GM23338 (cell line): ENCODE data around the gene CHAD. TPM values are rescaled to one million over a fixed set of nuclear protein-coding genes. Genes with fewer than 3 reads are reported as not detected.

Source experiments
- ATAC-seq: fragments of 200-7000 bp; cut with Tn5 transposase; 3 replicates; pipeline ENCODE4 v1.9.1; 2020
- DNase-seq: peaks from one replicate; pipeline ENCODE4 v3.0.0-alpha.2; 2015; ENCODE audit warnings: low spot score
- H2AFZ ChIP-seq: fragments of 200-600 bp; sonication (generic); 2 replicates; pipeline ENCODE4 v1.8.0; 2016; ENCODE audit warnings: antibody characterized with exemption, mild to moderate bottlenecking, moderate library complexity
- H3F3A ChIP-seq: fragments of 200-600 bp; sonication (generic); replicated peaks from 2 replicates; pipeline ENCODE4 v1.8.0; 2017; ENCODE audit warnings: antibody characterized with exemption, mixed run types, low read depth
- H3K27ac ChIP-seq: fragments of 200-600 bp; sonication (generic); 2 replicates; pipeline ENCODE4 v1.6.1; 2016; ENCODE audit warnings: low read depth
- H3K27me3 ChIP-seq: fragments of 200-600 bp; sonication (generic); 2 replicates; pipeline ENCODE4 v1.8.0; 2016; ENCODE audit warnings: mild to moderate bottlenecking, mixed run types, moderate library complexity; ENCODE audit not compliant: insufficient read depth
- H3K36me3 ChIP-seq: fragments of 200-600 bp; sonication (generic); 2 replicates; pipeline ENCODE4 v1.8.0; 2016; ENCODE audit warnings: mild to moderate bottlenecking; ENCODE audit not compliant: insufficient read depth
- H3K4me1 ChIP-seq: fragments of 200-600 bp; sonication (generic); 2 replicates; pipeline ENCODE4 v1.8.0; 2016; ENCODE audit warnings: mild to moderate bottlenecking, moderate library complexity; ENCODE audit not compliant: insufficient read depth
- H3K4me2 ChIP-seq: fragments of 200-600 bp; sonication (generic); 2 replicates; pipeline ENCODE4 v1.7.1; 2017; ENCODE audit warnings: mixed run types
- H3K4me3 ChIP-seq: fragments of 200-600 bp; sonication (generic); 2 replicates; pipeline ENCODE4 v1.6.1; 2016; ENCODE audit warnings: mixed run types
- H3K79me2 ChIP-seq: fragments of 200-600 bp; sonication (generic); replicated peaks from 2 replicates; pipeline ENCODE4 v1.8.0; 2017; ENCODE audit warnings: mild to moderate bottlenecking; ENCODE audit not compliant: insufficient read depth
- H3K9me2 ChIP-seq: fragments of 200-600 bp; sonication (generic); 2 replicates; pipeline ENCODE4 v1.8.0; 2017; ENCODE audit not compliant: insufficient read depth
- H4K20me1 ChIP-seq: fragments of 200-600 bp; sonication (generic); replicated peaks from 2 replicates; pipeline ENCODE4 v1.8.0; 2017; ENCODE audit warnings: mild to moderate bottlenecking; ENCODE audit not compliant: insufficient read depth
- H3K27ac Mint-ChIP-seq: 2 replicates; pipeline ENCODE4 v1.8.0; 2020; ENCODE audit warnings: inconsistent platforms, mild to moderate bottlenecking, moderate library complexity, mixed read lengths
- H3K27me3 Mint-ChIP-seq: 3 replicates; pipeline ENCODE4 v1.8.0; 2022; ENCODE audit warnings: low read depth, mild to moderate bottlenecking, moderate library complexity, mixed read lengths, inconsistent platforms; ENCODE audit not compliant: insufficient read depth, poor library complexity
- H3K36me3 Mint-ChIP-seq: 3 replicates; pipeline ENCODE4 v1.8.0; 2021; ENCODE audit warnings: low read depth, mild to moderate bottlenecking, inconsistent platforms, moderate library complexity, mixed read lengths
- H3K4me1 Mint-ChIP-seq: 3 replicates; pipeline ENCODE4 v1.8.0; 2020; ENCODE audit warnings: mild to moderate bottlenecking, inconsistent platforms, mixed read lengths
- H3K4me3 Mint-ChIP-seq: 3 replicates; pipeline ENCODE4 v1.8.0; 2021; ENCODE audit warnings: moderate library complexity, mild to moderate bottlenecking, inconsistent platforms, mixed read lengths
- H3K9me3 Mint-ChIP-seq: 3 replicates; pipeline ENCODE4 v1.8.0; 2020; ENCODE audit warnings: moderate library complexity, mild to moderate bottlenecking, inconsistent platforms, mixed read lengths
- CREB1 ChIP-seq: fragments of 250-450 bp; sonication (Bioruptor Pico); IDR thresholded peaks from 2 replicates; pipeline ENCODE4 v1.5.0; 2020; ENCODE audit warnings: low read depth, mild to moderate bottlenecking, moderate library complexity
- EZH2 ChIP-seq: fragments of 200-600 bp; sonication (generic); IDR thresholded peaks from one replicate; pipeline ENCODE4 v1.8.0; 2017; ENCODE audit warnings: antibody characterized with exemption, mild to moderate bottlenecking, low read depth; ENCODE audit not compliant: unreplicated experiment
- EZH2phosphoT487 ChIP-seq: fragments of 200-600 bp; sonication (generic); IDR thresholded peaks from one replicate; pipeline ENCODE4 v1.8.1; 2018; ENCODE audit warnings: antibody characterized with exemption; ENCODE audit not compliant: unreplicated experiment
- JUNB ChIP-seq: IDR thresholded peaks from one replicate; pipeline ENCODE4 v1.6.1; 2016; ENCODE audit warnings: antibody characterized with exemption; ENCODE audit not compliant: unreplicated experiment
- NANOG ChIP-seq: IDR thresholded peaks from 2 replicates; pipeline ENCODE4 v1.6.1; 2016; ENCODE audit warnings: antibody characterized with exemption, borderline replicate concordance
- POLR2AphosphoS5 ChIP-seq: IDR thresholded peaks from 2 replicates; pipeline ENCODE4 v1.6.1; 2016; ENCODE audit warnings: antibody characterized with exemption, low read depth
- STAT1 ChIP-seq: IDR thresholded peaks from one replicate; pipeline ENCODE4 v1.6.1; 2016; ENCODE audit warnings: antibody characterized with exemption; ENCODE audit not compliant: unreplicated experiment
- ZNF114 ChIP-seq: fragments of 250-450 bp; sonication (Bioruptor Pico); IDR thresholded peaks from 2 replicates; pipeline ENCODE4 v1.5.0; 2020; ENCODE audit warnings: mild to moderate bottlenecking, moderate library complexity
- ZNF331 ChIP-seq: fragments of 250-450 bp; sonication (Bioruptor Pico); IDR thresholded peaks from 2 replicates; pipeline ENCODE4 v1.5.0; 2020; ENCODE audit warnings: low read depth, mild to moderate bottlenecking, moderate library complexity
- polyA plus RNA-seq: library from polyadenylated mRNA; unstranded; fragments of >200 nt; fragmentation: Nextera tagmentation; extraction: Ambion mirVana; gene quantifications from 2 replicates; pipeline ENCODE4 v1.2.1, GENCODE V29; 2016
- total RNA-seq: library from RNA; depleted of rRNA; stranded (reverse); fragments of >200 nt; shearing (Covaris generic); gene quantifications from 2 replicates; pipeline ENCODE4 v1.2.3, GENCODE V29; 2014
- TF ChIP-seq, protein P1 (sequence below), 2 experiments: fragments of 200-600 bp in 1 of 2; sonication (generic) in 1 of 2; conservative IDR thresholded peaks; 2 replicates each; pipeline versions ENCODE4 v1.5.1 to v1.6.1; 2016 to 2017; ENCODE audit warnings: antibody characterized with exemption in 2 of 2, low read depth in 2 of 2, mild to moderate bottlenecking in 2 of 2, moderate library complexity in 1 of 2
- TF ChIP-seq, protein P2 (sequence below): fragments of 250-450 bp; sonication (Bioruptor Pico); IDR thresholded peaks from 2 replicates; pipeline ENCODE4 v1.5.0; 2020; ENCODE audit warnings: mild to moderate bottlenecking, moderate library complexity
- TF ChIP-seq, protein P3 (sequence below): IDR thresholded peaks from one replicate; pipeline ENCODE4 v1.6.1; 2018; ENCODE audit warnings: antibody characterized with exemption; ENCODE audit not compliant: unreplicated experiment
- TF ChIP-seq, protein P4 (sequence below): IDR thresholded peaks from 2 replicates; pipeline ENCODE4 v1.6.1; 2016; ENCODE audit warnings: antibody characterized with exemption

The CHAD gene
- total and polyA plus RNA-seq, 2 experiments from 2014 or later: 0.18 TPM; not detected in 1

DNA sequence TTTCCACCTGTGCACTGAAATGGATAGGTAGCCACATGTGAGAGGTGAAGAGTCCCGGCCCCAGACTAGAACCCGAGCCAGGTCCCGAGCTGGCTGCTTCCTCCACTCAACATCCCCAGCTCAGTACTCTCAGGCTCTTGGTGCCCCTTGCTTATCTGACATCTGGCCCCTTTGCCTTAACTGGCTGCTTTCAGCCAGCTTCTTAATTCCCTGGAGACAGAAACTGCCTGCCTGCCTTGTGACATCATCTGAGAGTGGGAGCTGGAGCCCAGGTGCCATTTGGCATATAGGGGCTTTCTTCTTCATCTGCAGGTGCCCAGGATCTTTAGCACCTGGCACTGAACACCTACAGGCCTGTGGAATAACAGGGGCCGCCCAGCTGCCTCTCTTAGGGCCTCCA lies 8.9 kb downstream of the CHAD start:
- H3K9me3 Mint-ChIP-seq: no peaks in the 10 kb centered on the region
- no peaks in the 10 kb centered on the region for H3K27me3 Mint-ChIP-seq
- H3K27ac Mint-ChIP-seq: no peak overlapping the region

More for the DNA sequence above, 8.9 kb downstream of the CHAD start:
- no peak overlapping the region for H3K4me3 Mint-ChIP-seq
- H3K4me1 ChIP-seq: no peaks in the 10 kb centered on the region
- H4K20me1 ChIP-seq: no peaks in the 10 kb centered on the region
- ATAC-seq (no peak), DNase-seq (no peak)
- H3K36me3 ChIP-seq: no peaks in the 10 kb centered on the region
- H3K36me3 Mint-ChIP-seq: no peaks in the 10 kb centered on the region
- no peaks in the 10 kb centered on the region for H3K9me2 ChIP-seq
- H2AFZ ChIP-seq: no peak overlapping the region
- H3F3A ChIP-seq: no peaks in the 10 kb centered on the region
- H3K4me2 ChIP-seq: no peak overlapping the region
- H3K4me3 ChIP-seq: no peak overlapping the region
- H3K4me1 Mint-ChIP-seq: no peaks in the 10 kb centered on the region
- no peaks in the 10 kb centered on the region for H3K79me2 ChIP-seq
- TF ChIP-seq, protein P1, sequence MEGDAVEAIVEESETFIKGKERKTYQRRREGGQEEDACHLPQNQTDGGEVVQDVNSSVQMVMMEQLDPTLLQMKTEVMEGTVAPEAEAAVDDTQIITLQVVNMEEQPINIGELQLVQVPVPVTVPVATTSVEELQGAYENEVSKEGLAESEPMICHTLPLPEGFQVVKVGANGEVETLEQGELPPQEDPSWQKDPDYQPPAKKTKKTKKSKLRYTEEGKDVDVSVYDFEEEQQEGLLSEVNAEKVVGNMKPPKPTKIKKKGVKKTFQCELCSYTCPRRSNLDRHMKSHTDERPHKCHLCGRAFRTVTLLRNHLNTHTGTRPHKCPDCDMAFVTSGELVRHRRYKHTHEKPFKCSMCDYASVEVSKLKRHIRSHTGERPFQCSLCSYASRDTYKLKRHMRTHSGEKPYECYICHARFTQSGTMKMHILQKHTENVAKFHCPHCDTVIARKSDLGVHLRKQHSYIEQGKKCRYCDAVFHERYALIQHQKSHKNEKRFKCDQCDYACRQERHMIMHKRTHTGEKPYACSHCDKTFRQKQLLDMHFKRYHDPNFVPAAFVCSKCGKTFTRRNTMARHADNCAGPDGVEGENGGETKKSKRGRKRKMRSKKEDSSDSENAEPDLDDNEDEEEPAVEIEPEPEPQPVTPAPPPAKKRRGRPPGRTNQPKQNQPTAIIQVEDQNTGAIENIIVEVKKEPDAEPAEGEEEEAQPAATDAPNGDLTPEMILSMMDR (conservative IDR thresholded peaks at IDR 0.05; ENCODE audit: low read depth in 2 of 2): no peak
- TF ChIP-seq CREB1 (CRISPR knock-in tag) (no peak), POLR2AphosphoS5 (no peak), ZNF331 (CRISPR knock-in tag) (no peak), STAT1 (no peak), JUNB (no peak), EZH2phosphoT487 (no peak), NANOG (no peak), ZNF114 (no peak), EZH2 (no peak)
- TF ChIP-seq, protein P2, sequence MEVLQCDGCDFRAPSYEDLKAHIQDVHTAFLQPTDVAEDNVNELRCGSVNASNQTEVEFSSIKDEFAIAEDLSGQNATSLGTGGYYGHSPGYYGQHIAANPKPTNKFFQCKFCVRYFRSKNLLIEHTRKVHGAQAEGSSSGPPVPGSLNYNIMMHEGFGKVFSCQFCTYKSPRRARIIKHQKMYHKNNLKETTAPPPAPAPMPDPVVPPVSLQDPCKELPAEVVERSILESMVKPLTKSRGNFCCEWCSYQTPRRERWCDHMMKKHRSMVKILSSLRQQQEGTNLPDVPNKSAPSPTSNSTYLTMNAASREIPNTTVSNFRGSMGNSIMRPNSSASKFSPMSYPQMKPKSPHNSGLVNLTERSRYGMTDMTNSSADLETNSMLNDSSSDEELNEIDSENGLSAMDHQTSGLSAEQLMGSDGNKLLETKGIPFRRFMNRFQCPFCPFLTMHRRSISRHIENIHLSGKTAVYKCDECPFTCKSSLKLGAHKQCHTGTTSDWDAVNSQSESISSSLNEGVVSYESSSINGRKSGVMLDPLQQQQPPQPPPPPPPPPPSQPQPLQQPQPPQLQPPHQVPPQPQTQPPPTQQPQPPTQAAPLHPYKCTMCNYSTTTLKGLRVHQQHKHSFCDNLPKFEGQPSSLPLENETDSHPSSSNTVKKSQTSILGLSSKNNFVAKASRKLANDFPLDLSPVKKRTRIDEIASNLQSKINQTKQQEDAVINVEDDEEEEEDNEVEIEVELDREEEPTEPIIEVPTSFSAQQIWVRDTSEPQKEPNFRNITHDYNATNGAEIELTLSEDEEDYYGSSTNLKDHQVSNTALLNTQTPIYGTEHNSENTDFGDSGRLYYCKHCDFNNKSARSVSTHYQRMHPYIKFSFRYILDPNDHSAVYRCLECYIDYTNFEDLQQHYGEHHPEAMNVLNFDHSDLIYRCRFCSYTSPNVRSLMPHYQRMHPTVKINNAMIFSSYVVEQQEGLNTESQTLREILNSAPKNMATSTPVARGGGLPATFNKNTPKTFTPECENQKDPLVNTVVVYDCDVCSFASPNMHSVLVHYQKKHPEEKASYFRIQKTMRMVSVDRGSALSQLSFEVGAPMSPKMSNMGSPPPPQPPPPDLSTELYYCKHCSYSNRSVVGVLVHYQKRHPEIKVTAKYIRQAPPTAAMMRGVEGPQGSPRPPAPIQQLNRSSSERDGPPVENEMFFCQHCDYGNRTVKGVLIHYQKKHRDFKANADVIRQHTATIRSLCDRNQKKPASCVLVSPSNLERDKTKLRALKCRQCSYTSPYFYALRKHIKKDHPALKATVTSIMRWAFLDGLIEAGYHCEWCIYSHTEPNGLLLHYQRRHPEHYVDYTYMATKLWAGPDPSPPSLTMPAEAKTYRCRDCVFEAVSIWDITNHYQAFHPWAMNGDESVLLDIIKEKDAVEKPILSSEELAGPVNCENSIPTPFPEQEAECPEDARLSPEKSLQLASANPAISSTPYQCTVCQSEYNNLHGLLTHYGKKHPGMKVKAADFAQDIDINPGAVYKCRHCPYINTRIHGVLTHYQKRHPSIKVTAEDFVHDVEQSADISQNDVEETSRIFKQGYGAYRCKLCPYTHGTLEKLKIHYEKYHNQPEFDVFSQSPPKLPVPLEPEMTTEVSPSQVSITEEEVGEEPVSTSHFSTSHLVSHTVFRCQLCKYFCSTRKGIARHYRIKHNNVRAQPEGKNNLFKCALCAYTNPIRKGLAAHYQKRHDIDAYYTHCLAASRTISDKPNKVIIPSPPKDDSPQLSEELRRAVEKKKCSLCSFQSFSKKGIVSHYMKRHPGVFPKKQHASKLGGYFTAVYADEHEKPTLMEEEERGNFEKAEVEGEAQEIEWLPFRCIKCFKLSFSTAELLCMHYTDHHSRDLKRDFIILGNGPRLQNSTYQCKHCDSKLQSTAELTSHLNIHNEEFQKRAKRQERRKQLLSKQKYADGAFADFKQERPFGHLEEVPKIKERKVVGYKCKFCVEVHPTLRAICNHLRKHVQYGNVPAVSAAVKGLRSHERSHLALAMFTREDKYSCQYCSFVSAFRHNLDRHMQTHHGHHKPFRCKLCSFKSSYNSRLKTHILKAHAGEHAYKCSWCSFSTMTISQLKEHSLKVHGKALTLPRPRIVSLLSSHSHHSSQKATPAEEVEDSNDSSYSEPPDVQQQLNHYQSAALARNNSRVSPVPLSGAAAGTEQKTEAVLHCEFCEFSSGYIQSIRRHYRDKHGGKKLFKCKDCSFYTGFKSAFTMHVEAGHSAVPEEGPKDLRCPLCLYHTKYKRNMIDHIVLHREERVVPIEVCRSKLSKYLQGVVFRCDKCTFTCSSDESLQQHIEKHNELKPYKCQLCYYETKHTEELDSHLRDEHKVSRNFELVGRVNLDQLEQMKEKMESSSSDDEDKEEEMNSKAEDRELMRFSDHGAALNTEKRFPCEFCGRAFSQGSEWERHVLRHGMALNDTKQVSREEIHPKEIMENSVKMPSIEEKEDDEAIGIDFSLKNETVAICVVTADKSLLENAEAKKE: no peak
- TF ChIP-seq, protein P3, sequence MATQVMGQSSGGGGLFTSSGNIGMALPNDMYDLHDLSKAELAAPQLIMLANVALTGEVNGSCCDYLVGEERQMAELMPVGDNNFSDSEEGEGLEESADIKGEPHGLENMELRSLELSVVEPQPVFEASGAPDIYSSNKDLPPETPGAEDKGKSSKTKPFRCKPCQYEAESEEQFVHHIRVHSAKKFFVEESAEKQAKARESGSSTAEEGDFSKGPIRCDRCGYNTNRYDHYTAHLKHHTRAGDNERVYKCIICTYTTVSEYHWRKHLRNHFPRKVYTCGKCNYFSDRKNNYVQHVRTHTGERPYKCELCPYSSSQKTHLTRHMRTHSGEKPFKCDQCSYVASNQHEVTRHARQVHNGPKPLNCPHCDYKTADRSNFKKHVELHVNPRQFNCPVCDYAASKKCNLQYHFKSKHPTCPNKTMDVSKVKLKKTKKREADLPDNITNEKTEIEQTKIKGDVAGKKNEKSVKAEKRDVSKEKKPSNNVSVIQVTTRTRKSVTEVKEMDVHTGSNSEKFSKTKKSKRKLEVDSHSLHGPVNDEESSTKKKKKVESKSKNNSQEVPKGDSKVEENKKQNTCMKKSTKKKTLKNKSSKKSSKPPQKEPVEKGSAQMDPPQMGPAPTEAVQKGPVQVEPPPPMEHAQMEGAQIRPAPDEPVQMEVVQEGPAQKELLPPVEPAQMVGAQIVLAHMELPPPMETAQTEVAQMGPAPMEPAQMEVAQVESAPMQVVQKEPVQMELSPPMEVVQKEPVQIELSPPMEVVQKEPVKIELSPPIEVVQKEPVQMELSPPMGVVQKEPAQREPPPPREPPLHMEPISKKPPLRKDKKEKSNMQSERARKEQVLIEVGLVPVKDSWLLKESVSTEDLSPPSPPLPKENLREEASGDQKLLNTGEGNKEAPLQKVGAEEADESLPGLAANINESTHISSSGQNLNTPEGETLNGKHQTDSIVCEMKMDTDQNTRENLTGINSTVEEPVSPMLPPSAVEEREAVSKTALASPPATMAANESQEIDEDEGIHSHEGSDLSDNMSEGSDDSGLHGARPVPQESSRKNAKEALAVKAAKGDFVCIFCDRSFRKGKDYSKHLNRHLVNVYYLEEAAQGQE: no peak
- TF ChIP-seq, protein P4, sequence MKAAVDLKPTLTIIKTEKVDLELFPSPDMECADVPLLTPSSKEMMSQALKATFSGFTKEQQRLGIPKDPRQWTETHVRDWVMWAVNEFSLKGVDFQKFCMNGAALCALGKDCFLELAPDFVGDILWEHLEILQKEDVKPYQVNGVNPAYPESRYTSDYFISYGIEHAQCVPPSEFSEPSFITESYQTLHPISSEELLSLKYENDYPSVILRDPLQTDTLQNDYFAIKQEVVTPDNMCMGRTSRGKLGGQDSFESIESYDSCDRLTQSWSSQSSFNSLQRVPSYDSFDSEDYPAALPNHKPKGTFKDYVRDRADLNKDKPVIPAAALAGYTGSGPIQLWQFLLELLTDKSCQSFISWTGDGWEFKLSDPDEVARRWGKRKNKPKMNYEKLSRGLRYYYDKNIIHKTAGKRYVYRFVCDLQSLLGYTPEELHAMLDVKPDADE: no peak
- H3K27me3 ChIP-seq: no peaks in the 10 kb centered on the region
- H3K27ac ChIP-seq: no peak overlapping the region
